Dermis microvascular lymphatic vessel endothelial cell (primary cell): ENCODE results near the gene ITGB4. TPM values are rescaled to one million over a fixed set of nuclear protein-coding genes. Genes with fewer than 3 reads are reported as not detected.

Experiments
- DNase-seq, 2 donors: peaks; one replicate each; pipeline versions ENCODE4 v3.0.0 to v3.0.0-alpha.2; 2010; ENCODE audit warnings: low read depth in 2 of 2
- total RNA-seq: library from RNA; depleted of rRNA; stranded (reverse); fragments of >200 nt; gene quantifications from 2 replicates; pipeline ENCODE4 v1.2.1, GENCODE V29; 2014

The ITGB4 gene
- total RNA-seq, 1 donor from 2014 or later, result 37.6 TPM

DNA sequence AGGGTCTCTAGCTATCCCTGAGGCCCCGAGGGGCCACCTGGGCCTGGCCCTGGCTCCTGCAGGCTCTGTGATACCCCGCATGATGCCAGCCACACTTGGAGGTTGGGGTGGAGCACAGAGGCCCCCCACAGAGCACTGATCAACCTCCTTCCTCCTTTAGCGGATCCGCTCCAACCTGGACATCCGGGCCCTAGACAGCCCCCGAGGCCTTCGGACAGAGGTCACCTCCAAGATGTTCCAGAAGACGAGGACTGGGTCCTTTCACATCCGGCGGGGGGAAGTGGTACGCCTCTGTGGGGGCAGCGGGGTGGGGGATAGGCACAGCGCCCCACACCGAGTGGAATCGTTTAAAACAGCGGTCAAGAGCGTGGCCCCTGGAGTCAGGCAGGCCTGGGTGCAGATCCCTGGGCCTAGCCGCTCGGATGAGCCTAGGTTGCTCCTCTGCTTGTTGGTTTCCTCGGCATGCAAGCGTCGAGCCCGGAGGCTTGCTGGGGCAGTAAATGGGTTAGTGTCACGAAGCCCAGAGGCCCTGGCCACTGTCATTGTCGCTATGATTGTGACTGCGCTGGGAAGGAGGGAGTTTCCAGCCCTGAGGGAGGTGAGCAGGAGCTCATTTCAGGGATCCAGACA, 9.9 kb downstream of the ITGB4 start:
- no peak for DNase-seq

DNA sequence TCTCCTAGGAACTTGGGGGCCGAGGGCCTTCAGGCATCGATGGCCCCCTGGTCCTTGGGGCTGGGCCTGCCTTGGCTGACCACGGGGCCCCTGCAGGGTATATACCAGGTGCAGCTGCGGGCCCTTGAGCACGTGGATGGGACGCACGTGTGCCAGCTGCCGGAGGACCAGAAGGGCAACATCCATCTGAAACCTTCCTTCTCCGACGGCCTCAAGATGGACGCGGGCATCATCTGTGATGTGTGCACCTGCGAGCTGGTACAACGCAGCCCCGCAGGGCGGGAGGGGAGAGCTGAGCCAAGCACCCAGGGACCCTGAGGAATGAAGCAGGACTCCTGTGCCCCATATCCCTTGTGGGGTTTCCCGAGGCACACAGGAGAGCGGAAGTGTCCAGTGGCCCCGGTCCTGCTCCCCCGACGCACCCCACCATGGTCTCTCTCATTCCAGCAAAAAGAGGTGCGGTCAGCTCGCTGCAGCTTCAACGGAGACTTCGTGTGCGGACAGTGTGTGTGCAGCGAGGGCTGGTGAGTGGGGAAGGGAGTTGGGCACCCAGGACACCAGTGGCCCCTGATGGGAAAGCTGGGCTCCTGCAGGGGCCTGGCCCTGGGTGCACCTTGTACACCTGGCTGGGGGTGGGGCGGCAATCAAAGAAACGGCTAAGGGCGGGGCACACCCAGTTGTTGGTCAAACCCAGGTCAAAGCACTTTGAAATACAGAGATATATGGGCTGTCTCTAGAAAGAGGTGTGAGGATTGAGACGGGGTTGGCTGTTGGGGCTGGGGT, 10.6 kb downstream of the ITGB4 start:
- no peak for DNase-seq

DNA sequence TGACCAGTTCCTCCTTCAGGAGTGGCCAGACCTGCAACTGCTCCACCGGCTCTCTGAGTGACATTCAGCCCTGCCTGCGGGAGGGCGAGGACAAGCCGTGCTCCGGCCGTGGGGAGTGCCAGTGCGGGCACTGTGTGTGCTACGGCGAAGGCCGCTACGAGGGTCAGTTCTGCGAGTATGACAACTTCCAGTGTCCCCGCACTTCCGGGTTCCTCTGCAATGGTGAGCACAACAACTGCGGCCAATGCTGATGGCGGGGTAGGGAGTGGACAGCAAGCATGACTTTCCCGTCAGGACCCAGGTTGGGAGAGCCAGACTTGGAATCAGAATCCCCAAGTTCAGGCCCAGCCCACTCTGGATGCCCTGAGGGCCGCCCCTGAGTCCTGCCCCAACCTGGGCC, 12.2 kb downstream of the ITGB4 start:
- no peak for DNase-seq

DNA sequence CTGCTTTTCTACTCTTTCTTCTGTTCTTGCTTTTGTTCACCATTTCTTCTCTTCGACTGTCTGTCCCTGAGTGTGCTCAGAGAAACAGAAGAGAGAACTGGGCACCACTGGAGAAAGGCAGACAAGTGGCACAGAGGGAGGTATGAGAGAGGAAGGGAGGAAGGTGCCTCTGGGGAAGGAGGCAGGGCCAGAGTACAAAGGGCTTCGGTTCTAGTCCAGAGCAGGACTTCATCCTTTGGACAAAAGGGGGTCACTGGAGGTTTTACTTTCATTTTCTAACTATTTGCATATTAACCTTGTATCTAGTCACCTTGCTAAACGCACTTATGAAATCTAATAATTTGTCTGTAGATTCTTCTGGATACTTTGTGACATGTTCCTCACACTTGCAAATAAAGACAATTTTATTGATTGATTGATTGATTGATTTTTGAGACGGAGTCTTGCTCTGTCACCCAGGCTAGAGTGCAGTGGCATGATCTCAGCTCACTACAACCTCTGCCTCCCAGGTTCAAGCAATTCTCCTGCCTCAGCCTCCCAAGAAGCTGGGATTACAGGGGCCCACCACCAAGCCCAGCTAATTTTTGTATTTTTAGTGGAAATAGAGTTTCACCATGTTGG, 13.5 kb downstream of the ITGB4 start:
- DNase-seq, result no peak

DNA sequence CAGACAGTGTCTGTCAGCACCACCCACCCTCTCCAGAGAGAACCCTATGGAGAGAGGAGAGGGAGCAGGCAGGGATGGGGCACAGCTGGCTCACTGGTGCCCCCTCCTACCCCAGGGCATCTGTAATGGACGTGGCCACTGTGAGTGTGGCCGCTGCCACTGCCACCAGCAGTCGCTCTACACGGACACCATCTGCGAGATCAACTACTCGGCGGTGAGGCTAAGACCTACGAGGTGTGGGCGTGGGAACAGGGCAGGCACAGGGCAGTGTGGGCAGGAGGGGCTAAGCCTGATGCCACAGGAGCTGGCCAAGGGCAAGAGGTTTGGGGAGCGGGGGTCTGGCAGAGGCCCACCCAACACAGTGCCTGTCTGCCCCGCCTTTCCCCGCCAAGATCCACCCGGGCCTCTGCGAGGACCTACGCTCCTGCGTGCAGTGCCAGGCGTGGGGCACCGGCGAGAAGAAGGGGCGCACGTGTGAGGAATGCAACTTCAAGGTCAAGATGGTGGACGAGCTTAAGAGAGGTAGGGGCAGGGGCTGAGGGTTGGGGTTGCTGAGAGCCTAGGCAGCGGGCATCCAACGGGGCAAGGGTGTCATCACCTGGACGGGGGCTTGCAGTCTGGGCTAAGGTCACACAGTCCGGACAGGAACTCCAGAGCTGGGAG, 15.0 kb downstream of the ITGB4 start:
- DNase-seq, result no peak

DNA sequence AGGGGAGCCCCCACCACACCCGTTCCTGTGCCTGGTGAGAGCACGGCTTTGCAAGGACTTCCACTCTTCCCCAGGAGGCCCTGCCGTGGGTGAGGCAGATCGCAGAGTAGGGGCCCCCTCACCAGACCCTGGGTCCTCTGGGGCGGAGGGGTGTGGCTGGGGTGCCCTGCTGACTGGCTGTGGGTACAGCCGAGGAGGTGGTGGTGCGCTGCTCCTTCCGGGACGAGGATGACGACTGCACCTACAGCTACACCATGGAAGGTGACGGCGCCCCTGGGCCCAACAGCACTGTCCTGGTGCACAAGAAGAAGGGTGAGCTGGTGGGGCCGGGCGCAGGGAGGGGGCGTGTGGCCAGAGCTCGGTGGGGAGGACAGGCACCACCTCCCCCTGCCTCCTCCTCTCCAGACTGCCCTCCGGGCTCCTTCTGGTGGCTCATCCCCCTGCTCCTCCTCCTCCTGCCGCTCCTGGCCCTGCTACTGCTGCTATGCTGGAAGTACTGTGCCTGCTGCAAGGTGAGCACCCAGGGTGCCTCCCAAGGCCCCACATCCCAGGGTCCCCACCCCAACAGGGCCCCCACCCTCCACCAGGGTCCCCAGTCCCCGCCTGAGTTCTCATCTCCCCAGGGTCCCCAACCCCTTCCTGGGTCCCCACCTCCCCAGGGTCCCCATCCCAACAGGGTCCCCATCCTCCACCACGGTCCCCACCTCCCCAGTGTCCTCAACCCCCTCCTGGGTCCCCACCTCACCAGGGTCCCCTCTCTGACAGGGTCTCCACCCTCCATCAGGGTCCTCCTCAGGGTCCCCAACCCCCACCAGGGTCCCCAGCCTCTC, 16.1 kb downstream of the ITGB4 start:
- DNase-seq, result no peak

DNA sequence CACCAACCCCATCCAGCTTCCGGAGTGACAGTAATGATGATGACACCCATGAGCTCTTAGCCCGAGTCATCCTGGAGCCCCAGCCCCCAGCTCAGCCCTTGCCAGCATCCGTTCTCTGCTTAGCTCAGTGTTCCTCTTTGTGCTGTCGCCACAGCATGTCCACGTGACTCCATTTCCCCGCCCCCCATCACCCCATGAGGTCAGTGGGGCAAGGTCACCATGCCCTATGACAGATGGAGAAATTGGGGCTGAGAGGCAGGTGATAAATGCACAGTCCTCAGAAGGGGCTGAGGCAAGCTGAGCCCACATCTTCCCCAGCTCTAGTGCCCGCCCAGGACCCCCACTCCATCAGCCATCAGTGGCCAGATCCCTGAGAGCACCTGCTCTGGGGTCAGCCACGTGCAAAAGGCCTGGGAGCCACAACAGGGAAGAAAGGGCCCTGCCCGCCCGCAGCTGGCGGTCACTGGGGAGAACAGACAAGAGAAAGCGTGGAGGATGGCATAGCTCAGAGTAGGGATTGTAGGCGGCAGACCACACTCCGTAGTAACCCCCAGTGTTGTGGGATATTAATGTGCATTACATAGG, 17.1 kb downstream of the ITGB4 start:
- DNase-seq, result no peak

DNA sequence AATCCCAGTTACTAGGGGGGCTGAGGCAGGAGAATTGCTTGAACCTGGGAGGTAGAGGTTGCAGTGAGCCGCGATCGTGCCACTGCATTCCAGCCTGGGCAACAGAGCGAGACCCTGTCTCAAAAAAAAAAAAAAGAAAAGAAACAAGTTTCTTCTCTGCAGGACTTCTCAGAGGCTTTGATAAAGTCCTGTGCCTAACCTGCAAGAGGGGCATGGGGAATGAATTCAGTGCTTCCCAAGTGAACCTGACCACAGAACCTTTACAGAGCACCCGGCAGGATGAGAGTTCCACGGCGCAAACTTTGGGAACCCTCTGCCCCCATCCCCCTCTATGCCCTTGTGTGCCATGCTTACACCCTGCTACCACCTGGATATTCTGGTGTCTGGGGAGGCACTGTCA, 17.9 kb downstream of the ITGB4 start:
- no peak for DNase-seq

DNA sequence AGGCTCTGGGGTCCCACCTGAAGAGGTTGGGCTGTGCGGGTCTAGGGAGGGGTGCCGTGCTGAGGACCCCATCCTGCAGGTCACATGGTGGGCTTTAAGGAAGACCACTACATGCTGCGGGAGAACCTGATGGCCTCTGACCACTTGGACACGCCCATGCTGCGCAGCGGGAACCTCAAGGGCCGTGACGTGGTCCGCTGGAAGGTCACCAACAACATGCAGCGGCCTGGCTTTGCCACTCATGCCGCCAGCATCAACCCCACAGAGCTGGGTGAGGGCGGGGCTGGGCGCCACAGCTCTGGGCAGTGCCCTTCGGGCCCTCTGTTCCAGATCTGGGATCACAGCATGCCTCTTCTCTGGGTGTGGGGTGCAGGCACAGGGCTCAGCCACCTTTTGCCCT, 18.5 kb downstream of the ITGB4 start:
- DNase-seq, result no peak

DNA sequence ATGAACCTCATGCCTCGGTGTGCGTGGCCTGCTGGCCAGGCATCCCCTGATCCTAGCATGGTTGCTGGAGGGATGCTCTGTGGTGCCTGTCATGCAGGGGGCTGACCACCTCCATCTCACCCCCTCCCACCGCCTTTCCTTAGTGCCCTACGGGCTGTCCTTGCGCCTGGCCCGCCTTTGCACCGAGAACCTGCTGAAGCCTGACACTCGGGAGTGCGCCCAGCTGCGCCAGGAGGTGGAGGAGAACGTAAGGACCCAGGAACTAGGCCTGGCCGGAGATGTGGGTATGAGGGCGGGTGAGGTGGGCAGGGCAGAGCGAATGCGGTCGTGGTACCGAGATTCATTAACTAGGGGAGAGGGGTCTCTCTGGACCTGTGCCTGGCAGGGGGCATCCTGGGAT, 19.0 kb downstream of the ITGB4 start:
- no peak for DNase-seq

DNA sequence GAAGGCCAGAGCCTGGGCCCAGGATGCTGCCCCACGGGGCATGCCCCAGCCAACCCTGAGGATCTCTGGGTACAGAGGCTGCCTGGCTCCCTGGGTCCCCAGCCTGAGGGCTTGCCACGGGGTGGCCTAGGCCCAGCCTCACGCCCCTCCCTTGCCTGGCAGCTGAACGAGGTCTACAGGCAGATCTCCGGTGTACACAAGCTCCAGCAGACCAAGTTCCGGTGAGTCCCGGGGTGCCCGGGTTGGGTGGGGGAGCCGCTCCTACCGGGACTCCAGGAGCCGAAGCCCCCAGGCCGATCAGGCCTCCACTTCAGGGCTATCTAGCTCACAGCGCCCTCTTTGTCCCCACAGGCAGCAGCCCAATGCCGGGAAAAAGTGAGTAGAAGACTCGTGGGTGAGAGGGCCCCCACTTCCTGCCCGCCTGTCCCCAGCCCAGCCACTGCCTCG, 19.4 kb downstream of the ITGB4 start:
- no peak for DNase-seq

DNA sequence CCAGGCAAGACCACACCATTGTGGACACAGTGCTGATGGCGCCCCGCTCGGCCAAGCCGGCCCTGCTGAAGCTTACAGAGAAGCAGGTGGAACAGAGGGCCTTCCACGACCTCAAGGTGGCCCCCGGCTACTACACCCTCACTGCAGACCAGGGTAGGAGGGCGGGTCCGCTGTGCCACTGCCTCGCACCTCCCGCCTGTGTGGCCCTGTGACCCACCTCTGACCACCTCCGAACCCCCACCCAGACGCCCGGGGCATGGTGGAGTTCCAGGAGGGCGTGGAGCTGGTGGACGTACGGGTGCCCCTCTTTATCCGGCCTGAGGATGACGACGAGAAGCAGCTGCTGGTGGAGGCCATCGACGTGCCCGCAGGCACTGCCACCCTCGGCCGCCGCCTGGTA, 21.1 kb downstream of the ITGB4 start:
- DNase-seq, result no peak

DNA sequence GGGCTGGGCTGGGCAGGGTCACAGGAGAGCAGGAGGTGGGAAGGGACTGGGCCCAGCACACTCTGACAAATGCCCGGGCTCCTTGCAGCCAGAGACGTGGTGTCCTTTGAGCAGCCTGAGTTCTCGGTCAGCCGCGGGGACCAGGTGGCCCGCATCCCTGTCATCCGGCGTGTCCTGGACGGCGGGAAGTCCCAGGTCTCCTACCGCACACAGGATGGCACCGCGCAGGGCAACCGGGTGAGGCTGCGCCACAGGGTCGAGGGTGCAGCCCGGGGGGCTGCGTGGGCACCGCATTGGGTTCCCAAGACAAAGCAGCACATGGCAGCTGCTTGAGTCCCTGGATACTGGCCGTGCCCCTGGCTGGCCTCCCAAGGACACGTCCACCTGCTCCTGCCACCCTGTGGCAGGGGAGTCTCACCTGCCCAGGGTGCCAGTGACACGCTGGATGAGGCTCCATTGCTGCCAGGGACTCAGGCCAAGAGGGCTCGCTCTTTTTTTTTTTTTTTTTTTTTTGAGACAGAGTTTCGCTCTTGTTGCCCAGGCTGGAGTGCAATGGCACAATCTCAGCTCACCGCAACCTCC, 22.5 kb downstream of the ITGB4 start:
- no peak for DNase-seq

DNA sequence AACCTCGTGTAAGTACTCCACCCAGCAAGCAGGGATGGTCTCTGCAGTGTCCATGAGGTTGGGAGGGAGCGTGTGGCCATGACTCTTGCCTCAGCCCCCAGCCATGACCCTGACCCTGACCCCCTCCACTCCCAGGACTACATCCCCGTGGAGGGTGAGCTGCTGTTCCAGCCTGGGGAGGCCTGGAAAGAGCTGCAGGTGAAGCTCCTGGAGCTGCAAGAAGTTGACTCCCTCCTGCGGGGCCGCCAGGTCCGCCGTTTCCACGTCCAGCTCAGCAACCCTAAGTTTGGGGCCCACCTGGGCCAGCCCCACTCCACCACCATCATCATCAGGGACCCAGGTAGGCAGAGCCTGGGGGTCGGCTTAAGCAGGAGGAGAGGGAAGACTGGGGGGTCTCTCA, 27.4 kb downstream of the ITGB4 start:
- no peak for DNase-seq

DNA sequence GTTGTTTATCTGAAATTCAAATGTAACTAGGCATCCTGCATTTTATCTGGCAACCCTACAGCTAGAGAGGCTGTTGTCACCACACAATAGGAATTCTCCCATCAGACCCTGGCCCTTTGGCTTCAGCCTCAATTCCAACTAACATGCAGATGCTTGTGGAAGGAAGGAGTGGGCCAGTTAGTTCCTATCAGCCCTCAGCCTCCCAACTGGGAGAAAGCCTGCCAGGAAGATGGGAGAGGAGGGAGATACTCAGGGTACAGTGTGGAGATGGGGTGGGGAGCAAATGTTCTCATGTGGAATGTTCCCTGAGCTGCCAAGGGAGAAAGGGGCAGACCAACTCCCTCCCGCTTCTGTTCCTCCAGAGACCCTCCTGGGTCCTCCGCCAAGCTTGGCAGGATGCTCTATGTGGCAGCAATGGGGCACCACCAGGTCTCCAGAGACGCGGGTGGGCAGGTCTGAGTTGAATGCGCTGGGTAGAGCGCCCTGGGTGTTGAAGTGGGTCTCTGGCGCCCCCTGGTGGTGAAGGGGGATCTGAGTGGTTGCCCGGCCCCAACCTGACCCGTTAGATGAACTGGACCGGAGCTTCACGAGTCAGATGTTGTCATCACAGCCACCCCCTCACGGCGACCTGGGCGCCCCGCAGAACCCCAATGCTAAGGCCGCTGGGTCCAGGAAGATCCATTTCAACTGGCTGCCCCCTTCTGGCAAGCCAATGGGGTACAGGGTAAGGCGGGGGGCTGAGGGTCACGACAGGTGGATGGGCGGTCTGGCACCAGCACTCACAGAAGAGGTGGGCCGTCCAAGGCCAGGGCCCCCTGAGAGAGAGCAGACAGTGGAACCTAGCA, 28.5 kb downstream of the ITGB4 start:
- peak; percentile 47 to 68 for DNase-seq

DNA sequence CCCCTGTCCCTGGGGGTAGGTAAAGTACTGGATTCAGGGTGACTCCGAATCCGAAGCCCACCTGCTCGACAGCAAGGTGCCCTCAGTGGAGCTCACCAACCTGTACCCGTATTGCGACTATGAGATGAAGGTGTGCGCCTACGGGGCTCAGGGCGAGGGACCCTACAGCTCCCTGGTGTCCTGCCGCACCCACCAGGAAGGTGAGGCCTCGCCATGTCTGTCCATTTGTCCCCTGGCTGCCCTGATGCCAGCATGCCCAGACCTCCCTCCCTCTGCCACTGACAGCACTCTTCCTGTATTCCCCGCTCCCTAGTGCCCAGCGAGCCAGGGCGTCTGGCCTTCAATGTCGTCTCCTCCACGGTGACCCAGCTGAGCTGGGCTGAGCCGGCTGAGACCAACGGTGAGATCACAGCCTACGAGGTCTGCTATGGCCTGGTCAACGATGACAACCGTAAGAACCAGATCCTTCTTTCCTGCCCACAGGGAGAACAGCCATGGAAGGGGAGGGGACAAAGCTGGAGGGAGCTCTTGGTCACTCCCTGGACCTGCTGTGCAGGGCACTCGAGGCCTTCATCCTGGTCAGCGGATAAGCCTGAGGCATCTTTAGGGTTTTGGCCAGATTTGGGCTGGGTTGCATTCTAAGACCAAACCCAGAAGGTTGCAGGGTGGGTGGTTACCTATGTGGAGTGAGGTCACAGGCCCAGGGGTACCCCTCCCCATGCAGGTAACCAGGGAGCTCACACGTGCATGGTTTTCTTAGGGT, 29.6 kb downstream of the ITGB4 start:
- DNase-seq, result no peak

DNA sequence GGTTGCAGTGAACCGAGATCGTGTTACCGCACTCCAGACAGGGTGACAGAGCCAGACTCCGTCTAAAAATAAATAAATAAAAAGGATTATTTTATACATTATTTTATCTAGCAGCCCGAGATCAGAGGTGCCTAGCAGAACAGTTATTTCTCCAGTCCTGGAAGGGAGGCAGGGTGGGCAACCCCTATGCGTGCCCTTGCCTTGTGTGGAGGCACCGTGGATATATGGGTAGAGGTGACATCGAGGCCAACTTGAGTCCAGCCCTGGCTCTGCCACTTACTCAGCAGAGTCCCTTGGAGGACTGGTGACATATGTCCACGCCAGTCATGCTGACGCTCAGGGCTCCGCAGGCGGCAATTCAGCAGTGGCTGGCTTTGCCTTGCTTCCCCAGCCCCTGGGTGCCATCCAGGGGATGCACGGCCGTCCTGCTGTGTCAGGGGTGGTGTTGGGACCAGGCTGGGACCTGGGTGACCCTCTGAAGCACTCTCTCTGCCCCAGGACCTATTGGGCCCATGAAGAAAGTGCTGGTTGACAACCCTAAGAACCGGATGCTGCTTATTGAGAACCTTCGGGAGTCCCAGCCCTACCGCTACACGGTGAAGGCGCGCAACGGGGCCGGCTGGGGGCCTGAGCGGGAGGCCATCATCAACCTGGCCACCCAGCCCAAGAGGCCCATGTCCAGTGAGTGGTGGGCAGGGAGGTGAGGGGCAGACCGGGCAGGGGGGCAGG, 30.6 kb downstream of the ITGB4 start:
- DNase-seq, result no peak

DNA sequence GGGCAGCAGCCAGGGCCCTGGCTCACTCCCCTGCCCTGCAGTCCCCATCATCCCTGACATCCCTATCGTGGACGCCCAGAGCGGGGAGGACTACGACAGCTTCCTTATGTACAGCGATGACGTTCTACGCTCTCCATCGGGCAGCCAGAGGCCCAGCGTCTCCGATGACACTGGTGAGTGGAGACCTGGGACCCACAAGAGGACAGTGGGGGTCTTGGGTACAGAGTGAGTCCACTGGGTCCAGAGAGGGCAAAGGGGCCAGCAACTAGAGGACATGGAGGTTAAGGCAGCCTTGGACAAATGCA, 31.1 kb downstream of the ITGB4 start:
- DNase-seq, result no peak
